Adrenal gland (tissue), 5 donors: Measurements from ENCODE around the gene PTGER3.

Source experiments
- CTCF ChIP-seq, 6 experiments: fragments of 450-650 bp in 4 of 6; fragments of 200-600 bp in 2 of 6; sonication (generic) in 1 of 6; IDR thresholded peaks; 1 replicate in 5 of 6; 2 replicates in 1 of 6; pipeline versions ENCODE4 v1.5.1 to v1.8.0; 2016 to 2021; ENCODE audit warnings: antibody characterized with exemption in 6 of 6, mild to moderate bottlenecking in 2 of 6, moderate library complexity in 1 of 6
- POLR2A ChIP-seq, 2 donors: fragments of 450-650 bp; IDR thresholded peaks; one replicate each; pipeline ENCODE4 v1.6.1; 2017; ENCODE audit warnings: antibody characterized with exemption in 2 of 2, mild to moderate bottlenecking in 2 of 2, moderate library complexity in 1 of 2
- donor health status: DM: no; HTN: no; CAD: no.

DNA sequence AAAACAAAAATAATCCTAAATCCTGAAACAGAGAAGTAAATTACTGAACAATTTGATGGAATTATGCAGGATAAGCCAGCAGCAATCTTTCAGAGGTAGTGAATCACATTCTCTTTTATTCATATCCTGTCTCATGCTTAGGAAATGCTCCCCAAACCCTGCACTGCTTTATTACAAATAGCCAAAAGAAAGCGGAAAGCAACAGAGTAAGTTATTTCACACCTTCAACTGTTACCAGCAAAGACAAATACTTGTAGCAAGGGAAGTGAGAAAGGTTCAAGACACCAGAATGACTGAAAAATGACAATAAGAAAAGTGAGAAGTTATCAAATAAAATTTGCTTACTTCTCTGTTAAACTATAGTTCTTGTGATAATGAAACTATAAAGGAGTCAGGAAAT, 27.1 kb upstream of the PTGER3 start:
- TF ChIP-seq CTCF (IDR thresholded peaks at IDR 0.05) (no peak), POLR2A (IDR thresholded peaks at IDR 0.05) (no peak)
